HG03457 (cell line): ENCODE measurements around the gene DAP.
A peak's percentile ranks its signal among the peaks of the same experiment; 100 is the strongest.

Experiments
- ATAC-seq: cut with Tn5 transposase; IDR thresholded peaks from one replicate; pipeline ENCODE4 v1.9.1; 2021; ENCODE audit warnings: moderate number of reproducible peaks; ENCODE audit not compliant: unreplicated experiment

The DAP gene

GRCh38 chr5:10761933-10762775 is 1.1 kb upstream of the DAP start:
- no peak for ATAC-seq

GRCh38 chr5:10760921-10761184 is 181 bp downstream of the DAP start:
- no peak for ATAC-seq

- ATAC-seq, result peak; percentile 16
These were observed 726 bp downstream of the DAP start for GRCh38 chr5:10760096-10760920.

- no peak for ATAC-seq
These were observed 1.9 kb downstream of the DAP start for GRCh38 chr5:10759111-10759510.

- ATAC-seq, result no peak
These were observed 3.0 kb downstream of the DAP start for GRCh38 chr5:10757922-10758555.

GRCh38 chr5:10757043-10757442 is 4.0 kb downstream of the DAP start:
- ATAC-seq, result no peak

GRCh38 chr5:10756549-10756948 is 4.5 kb downstream of the DAP start:
- ATAC-seq, result no peak

- no peak for ATAC-seq
These were observed 7.9 kb downstream of the DAP start for GRCh38 chr5:10753178-10753577.

- no peak for ATAC-seq
These were observed 8.6 kb downstream of the DAP start for GRCh38 chr5:10752451-10752850.

GRCh38 chr5:10750909-10751308 is 10.1 kb downstream of the DAP start:
- no peak for ATAC-seq

- ATAC-seq, result peak; percentile 52
These were observed 13.1 kb downstream of the DAP start for GRCh38 chr5:10747678-10748622.

GRCh38 chr5:10746711-10747110 is 14.3 kb downstream of the DAP start:
- ATAC-seq, result no peak

GRCh38 chr5:10745133-10745532 is 15.9 kb downstream of the DAP start:
- no peak for ATAC-seq

- ATAC-seq, result no peak
These were observed 16.4 kb downstream of the DAP start for GRCh38 chr5:10744681-10745080.

- no peak for ATAC-seq
These were observed 17.1 kb downstream of the DAP start for GRCh38 chr5:10743951-10744350.

- no peak for ATAC-seq
These were observed 17.5 kb downstream of the DAP start for GRCh38 chr5:10743526-10743925.

GRCh38 chr5:10741661-10742060 is 19.4 kb downstream of the DAP start:
- ATAC-seq, result no peak

GRCh38 chr5:10740384-10740783 is 20.6 kb downstream of the DAP start:
- ATAC-seq, result no peak

- no peak for ATAC-seq
These were observed 23.2 kb downstream of the DAP start for GRCh38 chr5:10737880-10738279.

GRCh38 chr5:10736808-10737207 is 24.2 kb downstream of the DAP start:
- ATAC-seq, result no peak

- ATAC-seq, result no peak
These were observed 24.7 kb downstream of the DAP start for GRCh38 chr5:10736354-10736753.
